Heart right ventricle (tissue), 16 donors: Measurements from ENCODE around the gene ZNF583. TPM values are rescaled to one million over a fixed set of nuclear protein-coding genes. Genes with fewer than 3 reads are reported as not detected.

Experiments used
- ATAC-seq, 8 donors: fragments of 200-7000 bp; cut with Tn5 transposase; one replicate each; pipeline ENCODE4 v1.9.1; 2020; ENCODE audit warnings: mild to moderate bottlenecking in 8 of 8, moderate library complexity in 8 of 8, moderate number of reproducible peaks in 1 of 8
- DNase-seq, 2 donors: peaks; one replicate each; pipeline ENCODE4 v3.0.0-alpha.2; 2020
- H3K27ac ChIP-seq, 10 donors: fragments of 200-600 bp; sonication (generic) in 2 of 10; one replicate each; pipeline versions ENCODE4 v1.5.0 to v1.8.0; 2020 to 2022; ENCODE audit warnings: mild to moderate bottlenecking in 3 of 10
- H3K27me3 ChIP-seq, 7 donors: fragments of 200-600 bp; one replicate each; pipeline ENCODE4 v1.8.0; 2021 to 2022; ENCODE audit warnings: mild to moderate bottlenecking in 2 of 7
- H3K36me3 ChIP-seq, 9 donors: fragments of 200-600 bp; sonication (generic) in 1 of 9; one replicate each; pipeline versions ENCODE4 v1.5.0 to v1.8.0; 2020 to 2022; ENCODE audit warnings: mild to moderate bottlenecking in 2 of 9
- H3K4me1 ChIP-seq, 9 donors: fragments of 200-600 bp; sonication (generic) in 1 of 9; one replicate each; pipeline versions ENCODE4 v1.5.0 to v1.8.0; 2020 to 2022; ENCODE audit warnings: mild to moderate bottlenecking in 4 of 9
- H3K4me3 ChIP-seq, 10 donors: fragments of 200-600 bp; sonication (generic) in 2 of 10; one replicate each; pipeline versions ENCODE4 v1.5.0 to v1.8.0; 2020 to 2022; ENCODE audit warnings: mild to moderate bottlenecking in 7 of 10, moderate library complexity in 2 of 10
- H3K9me3 ChIP-seq, 11 donors: fragments of 200-600 bp in 10 of 11; sonication (generic) in 2 of 11; one replicate each; pipeline versions ENCODE4 v1.5.0 to v1.8.0; 2013 to 2022; ENCODE audit warnings: mild to moderate bottlenecking in 2 of 11, control low read depth in 1 of 11, moderate library complexity in 1 of 11
- CTCF ChIP-seq, 9 donors: fragments of 200-600 bp; sonication (generic) in 2 of 9; IDR thresholded peaks; one replicate each; pipeline versions ENCODE4 v1.5.0 to v1.8.0; 2021 to 2022; ENCODE audit warnings: antibody characterized with exemption in 9 of 9, mild to moderate bottlenecking in 5 of 9, moderate library complexity in 1 of 9
- WGBS, 2 donors: extraction: QIAGEN DNeasy Blood & Tissue Kit; methylation state at CpG; one replicate each; pipeline ENCODE4 v1.1.7; 2013; ENCODE audit warnings: inconsistent platforms in 1 of 2; 5-methylcytosine and 5-hydroxymethylcytosine counted together
- intact Hi-C, 10 donors: fragments of 100-400 bp; cut with DNase I; formaldehyde crosslinking; loops; one replicate each; pipeline versions ENCODE4 v1.11.1 to v1.14.2; 2022
- polyA plus RNA-seq, 2 donors: library from polyadenylated mRNA; stranded (reverse); fragments of 200-250 nt; gene quantifications; one replicate each; pipeline ENCODE4 v1.2.3, GENCODE V29; 2013
- total RNA-seq, 10 donors: library from RNA; stranded (reverse); fragmentation: NEBNext Ultra II Directional in 3 of 10; extraction: Animal tissue kit (Norgen Biotek cat#: 25700) in 3 of 10; gene quantifications; one replicate each; pipeline versions ENCODE4 v1.2.1 to v1.2.4, GENCODE V29; 2021 to 2023
- donor health status: Arrhythmogenic right ventricular cardiomyopathy.
- donor health status: ischemic (EF 13 %, LVEDD 7.1; RV severe dilation, severe dysfunction).
- donor health status: healthy with polysubstance abuse.
- donor health status: DM: no; HTN: yes; CAD: no.
- donor health status: DM: no; HTN: no; CAD: no.
- donor health status: ischemic (EF 25% LVEDD 6.9; RV normal size, moderate dysfunction).
- donor health status: ischemic (EF 25% LVEDD 5.7; RV mildly dilated, moderate dysfunction).
- donor health status: healthy.
- donor health status: DM: yes; HTN: yes; CAD: no.
- donor health status: Ischemic cardiomyopathy.
- donor health status: ischemic (EF 35%, LVEDD 5.7; RV mildly dilated, moderate dysfunction).
- donor health status: nonischemic (EF 11% LVEDD 7.7; RV severe dilation, severe dysfunction).
- donor health status: DM: yes; HTN: yes; CAD: no.
- donor health status: PGD.
- donor health status: ischemic (EF 29% LVEDD 5.4; RV normal size, mild dysfunction).
- donor health status: nonischemic (EF 23%, LVEDD 6.1; RV moderate dilation, normal function).

Gene ZNF583
- total and polyA plus RNA-seq, 12 donors: 2.6 to 7.1 (median 5.2) TPM

- TF ChIP-seq CTCF (IDR thresholded peaks at IDR 0.05): no peak
- no peak overlapping the region for H3K27ac ChIP-seq
- H3K27me3 ChIP-seq: no peaks in the 10 kb centered on the region
- peaks cover 6 to 79% (median 64%) of the 10 kb centered on the region in 9 donors for H3K36me3 ChIP-seq
- intact Hi-C loops: no loop called here
- H3K9me3 ChIP-seq: peaks cover 0 to 100% (median 17%) of the 10 kb centered on the region in 11 donors
- H3K4me3 ChIP-seq: no peak overlapping the region
- DNase-seq (no peak), ATAC-seq (no peak)
- H3K4me1 ChIP-seq: no peaks in the 10 kb centered on the region
- WGBS, 2 donors: 89 to 90% methylated on average over 11 of the region's 11 CpGs
These were observed 26.8 kb upstream of the ZNF583 start for GRCh38 chr19:56377105-56377924.

- no peaks in the 10 kb centered on the region for H3K4me1 ChIP-seq
- DNase-seq (no peak), ATAC-seq (no peak)
- H3K9me3 ChIP-seq: peaks cover 0 to 97% (median 2%) of the 10 kb centered on the region in 11 donors
- peaks cover 0 to 74% (median 19%) of the 10 kb centered on the region in 9 donors for H3K36me3 ChIP-seq
- WGBS, 2 donors: 88 to 94% methylated on average over 8 of the region's 8 CpGs
- no peak overlapping the region for H3K27ac ChIP-seq
- intact Hi-C loops: loop anchor here in 1 of 10 donors (10.0 kb wide), 1 partner anchor 1221 kb away; no protein-coding TSS in a partner anchor
- H3K4me3 ChIP-seq: no peak overlapping the region
- TF ChIP-seq CTCF (IDR thresholded peaks at IDR 0.05): no peak
- H3K27me3 ChIP-seq: no peaks in the 10 kb centered on the region
These were observed 20.1 kb upstream of the ZNF583 start for GRCh38 chr19:56383826-56384605.

GRCh38 chr19:56393119-56394012 lies 10.8 kb upstream of the ZNF583 start, which contains the start of gene ZNF582:
Gene ZNF582, minus strand, starts transcription at chr19:56393534. Its CDS starts 1,782 bp downstream, at chr19:56391752.
- peak; percentile 95 to 97 for DNase-seq
- TF ChIP-seq CTCF (IDR thresholded peaks at IDR 0.05): peak; percentile 69 to 94 (median 80)
- H3K4me1 ChIP-seq: peaks cover 0 to 15% (median 10%) of the 10 kb centered on the region in 9 donors
- intact Hi-C loops: loop anchor here in 4 of 10 donors (1.0 to 2.0 kb wide), 3 partner anchors 79 to 145 kb away; partner anchors contain the start of genes ZSCAN5A (in 2 of the 4) and ZFP28 (in 1 of the 4)
- peak within 1 kb of the TSS; percentile 51 to 97 (median 77) for H3K4me3 ChIP-seq
- peak within 1 kb of the TSS; percentile 93 to 99 (median 96) for H3K27ac ChIP-seq
- ATAC-seq: peak; percentile 99 to 100 (median 99)
- no peaks in the 10 kb centered on the region for H3K27me3 ChIP-seq
- 1% methylated on average over 73 of the region's 73 CpGs for WGBS, 2 donors
- peaks cover 0 to 49% (median 29%) of the 10 kb centered on the region in 9 donors for H3K36me3 ChIP-seq
- peaks cover 0 to 73% (median 0%) of the 10 kb centered on the region in 11 donors for H3K9me3 ChIP-seq
